ENCODE results near the gene MCMBP.
"Not testable (repeated sequence)": the region's sequence is repeated elsewhere in the genome, so short reads cannot be mapped to it uniquely, and the experiment has no call there.

Gene MCMBP

GRCh38 chr10:119878524-119878923 is 5.9 kb upstream of the MCMBP start:
- H3K27ac ChIP-seq: no peak overlapping the region
- no peaks in the 10 kb centered on the region for H3K27me3 ChIP-seq (ENCODE audit: insufficient read depth, low read depth, severe bottlenecking)
- H3K4me3 ChIP-seq (ENCODE audit: low read depth, low read length): no peak overlapping the region

GRCh38 chr10:119872860-119873681 is 428 bp upstream of the MCMBP start:
- H3K27ac ChIP-seq: peak overlapping the region; percentile 96
- TF ChIP-seq CTCF (IDR thresholded peaks at IDR 0.05; ENCODE audit: low read depth, low read length): no peak
- DNase-seq: peak; percentile 91
- no peaks in the 10 kb centered on the region for H3K27me3 ChIP-seq (ENCODE audit: insufficient read depth, low read depth, severe bottlenecking)
- H3K36me3 ChIP-seq: peaks cover 5% of the 10 kb centered on the region
- no peaks in the 10 kb centered on the region for H3K9me3 ChIP-seq (ENCODE audit: severe bottlenecking)
- H3K4me3 ChIP-seq (ENCODE audit: low read depth, low read length): peak overlapping the region; percentile 71

More at GRCh38 chr10:119878524-119878923, 5.9 kb upstream of the MCMBP start:
- DNase-seq: no peak
- H3K36me3 ChIP-seq: no peaks in the 10 kb centered on the region
- H3K9me3 ChIP-seq (ENCODE audit: severe bottlenecking): no peaks in the 10 kb centered on the region
- TF ChIP-seq CTCF (IDR thresholded peaks at IDR 0.05; ENCODE audit: low read depth, low read length): no peak

- H3K36me3 ChIP-seq: peaks cover 5% of the 10 kb centered on the region
- no peaks in the 10 kb centered on the region for H3K9me3 ChIP-seq (ENCODE audit: severe bottlenecking)
- peak overlapping the region; percentile 71 for H3K4me3 ChIP-seq (ENCODE audit: low read depth, low read length)
- DNase-seq: peak; percentile 66
- no peak for TF ChIP-seq CTCF (IDR thresholded peaks at IDR 0.05; ENCODE audit: low read depth, low read length)
- peak overlapping the region; percentile 96 for H3K27ac ChIP-seq
- H3K27me3 ChIP-seq (ENCODE audit: insufficient read depth, low read depth, severe bottlenecking): no peaks in the 10 kb centered on the region
These were observed 598 bp downstream of the MCMBP start for GRCh38 chr10:119871881-119872609.

GRCh38 chr10:119869398-119869797 is 3.2 kb downstream of the MCMBP start:
- not testable (repeated sequence) for H3K4me3 ChIP-seq (ENCODE audit: low read depth, low read length); DNase-seq; H3K27ac ChIP-seq; H3K27me3 ChIP-seq (ENCODE audit: insufficient read depth, low read depth, severe bottlenecking); H3K9me3 ChIP-seq (ENCODE audit: severe bottlenecking)
- H3K36me3 ChIP-seq: peaks cover 29% of the 10 kb centered on the region

- DNase-seq: no peak
- Histone ChIP-seq H3K36me3 (peaks cover 30% of the 10 kb centered on the region), H3K4me3 (ENCODE audit: low read depth, low read length) (no peak overlapping the region), H3K9me3 (ENCODE audit: severe bottlenecking) (no peaks in the 10 kb centered on the region), H3K27ac (no peak overlapping the region), H3K27me3 (ENCODE audit: insufficient read depth, low read depth, severe bottlenecking) (no peaks in the 10 kb centered on the region)
- TF ChIP-seq CTCF (IDR thresholded peaks at IDR 0.05; ENCODE audit: low read depth, low read length): no peak
These were observed 5.3 kb downstream of the MCMBP start for GRCh38 chr10:119867317-119867716.

GRCh38 chr10:119865699-119866240 is 6.9 kb downstream of the MCMBP start:
- DNase-seq: no peak
- Histone ChIP-seq H3K4me3 (ENCODE audit: low read depth, low read length) (no peak overlapping the region), H3K36me3 (peaks cover 31% of the 10 kb centered on the region), H3K27ac (no peak overlapping the region), H3K27me3 (ENCODE audit: insufficient read depth, low read depth, severe bottlenecking) (no peaks in the 10 kb centered on the region), H3K9me3 (ENCODE audit: severe bottlenecking) (no peaks in the 10 kb centered on the region)
- no peak for TF ChIP-seq CTCF (IDR thresholded peaks at IDR 0.05; ENCODE audit: low read depth, low read length)

Measured in WERI-Rb-1 (cell line).